Peyer's patch (tissue), 4 donors: Measurements from ENCODE around the gene AFDN. TPM values are rescaled to one million over a fixed set of nuclear protein-coding genes. Genes with fewer than 3 reads are reported as not detected.

ENCODE experiments used
- DNase-seq, 3 donors: peaks; one replicate each; pipeline ENCODE4 v3.0.0-alpha.2; 2017 to 2019
- H3K27ac ChIP-seq, 4 donors: fragments of 200-600 bp; sonication (generic); one replicate each; pipeline ENCODE4 v1.5.1; 2016 to 2019
- H3K27me3 ChIP-seq, 2 donors: fragments of 200-600 bp; sonication (generic); one replicate each; pipeline ENCODE4 v1.5.1; 2019
- H3K36me3 ChIP-seq, 3 donors: fragments of 200-600 bp; sonication (generic); one replicate each; pipeline ENCODE4 v1.5.1; 2016 to 2019
- H3K4me1 ChIP-seq, 4 donors: fragments of 200-600 bp; sonication (generic); one replicate each; pipeline ENCODE4 v1.5.1; 2016 to 2019
- H3K4me3 ChIP-seq, 4 donors: fragments of 200-600 bp; sonication (generic); 1 replicate in 3 of 4; 2 replicates in 1 of 4; pipeline ENCODE4 v1.5.1; 2016 to 2019; ENCODE audit warnings: mild to moderate bottlenecking in 1 of 4
- H3K9me3 ChIP-seq, 4 donors: fragments of 200-600 bp; sonication (generic); one replicate each; pipeline ENCODE4 v1.5.1; 2016 to 2019; ENCODE audit warnings: mild to moderate bottlenecking in 1 of 4
- POLR2A ChIP-seq, 2 donors: fragments of 450-650 bp; IDR thresholded peaks; one replicate each; pipeline ENCODE4 v1.5.1; 2017; ENCODE audit warnings: antibody characterized with exemption in 2 of 2, mild to moderate bottlenecking in 2 of 2, moderate library complexity in 2 of 2
- total RNA-seq, 4 donors: library from RNA; depleted of rRNA; stranded (reverse); fragments of >200 nt; gene quantifications; one replicate each; pipeline ENCODE4 v1.1.0, GENCODE V29; 2016
- TF ChIP-seq, protein P1 (sequence below), 6 experiments: fragments of 450-650 bp in 4 of 6; fragments of 200-600 bp in 2 of 6; sonication (generic) in 1 of 6; IDR thresholded peaks; one replicate each; pipeline ENCODE4 v1.5.1; 2017 to 2019; ENCODE audit warnings: antibody characterized with exemption in 6 of 6, mild to moderate bottlenecking in 3 of 6, moderate library complexity in 1 of 6

The AFDN gene
- total RNA-seq, 4 donors from 2014 or later: 265 to 326 (median 313) TPM

- Histone ChIP-seq H3K4me1 (no peaks in the 10 kb centered on the region), H3K27me3 (no peaks in the 10 kb centered on the region), H3K27ac (no peak overlapping the region), H3K4me3 (no peak overlapping the region), H3K9me3 (no peaks in the 10 kb centered on the region), H3K36me3 (no peaks in the 10 kb centered on the region)
- no peak for DNase-seq
- TF ChIP-seq, protein P1, sequence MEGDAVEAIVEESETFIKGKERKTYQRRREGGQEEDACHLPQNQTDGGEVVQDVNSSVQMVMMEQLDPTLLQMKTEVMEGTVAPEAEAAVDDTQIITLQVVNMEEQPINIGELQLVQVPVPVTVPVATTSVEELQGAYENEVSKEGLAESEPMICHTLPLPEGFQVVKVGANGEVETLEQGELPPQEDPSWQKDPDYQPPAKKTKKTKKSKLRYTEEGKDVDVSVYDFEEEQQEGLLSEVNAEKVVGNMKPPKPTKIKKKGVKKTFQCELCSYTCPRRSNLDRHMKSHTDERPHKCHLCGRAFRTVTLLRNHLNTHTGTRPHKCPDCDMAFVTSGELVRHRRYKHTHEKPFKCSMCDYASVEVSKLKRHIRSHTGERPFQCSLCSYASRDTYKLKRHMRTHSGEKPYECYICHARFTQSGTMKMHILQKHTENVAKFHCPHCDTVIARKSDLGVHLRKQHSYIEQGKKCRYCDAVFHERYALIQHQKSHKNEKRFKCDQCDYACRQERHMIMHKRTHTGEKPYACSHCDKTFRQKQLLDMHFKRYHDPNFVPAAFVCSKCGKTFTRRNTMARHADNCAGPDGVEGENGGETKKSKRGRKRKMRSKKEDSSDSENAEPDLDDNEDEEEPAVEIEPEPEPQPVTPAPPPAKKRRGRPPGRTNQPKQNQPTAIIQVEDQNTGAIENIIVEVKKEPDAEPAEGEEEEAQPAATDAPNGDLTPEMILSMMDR (IDR thresholded peaks at IDR 0.05): no peak
These were observed 151.2 kb downstream of the AFDN start for GRCh38 chr6:167977717-167978467.

DNA sequence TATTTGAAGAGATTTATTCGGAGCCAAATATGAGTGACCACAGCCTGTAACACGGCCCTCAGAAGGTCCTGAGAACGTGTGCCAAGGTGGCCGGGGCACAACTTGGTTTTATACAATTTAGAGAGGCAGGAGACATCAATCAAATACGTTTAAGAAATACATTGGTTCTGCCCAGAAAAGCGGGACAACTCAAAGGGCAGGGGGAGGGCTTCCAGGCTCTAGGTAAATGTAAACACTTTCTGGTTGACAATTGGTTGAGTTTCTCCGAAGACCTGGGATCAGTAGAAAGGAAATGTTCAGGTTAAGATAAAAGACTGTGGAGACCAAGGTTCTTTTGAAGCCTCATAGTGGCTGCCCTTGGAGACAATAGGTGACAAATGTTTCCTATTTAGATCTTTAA, 151.9 kb downstream of the AFDN start:
- Histone ChIP-seq H3K27me3 (no peaks in the 10 kb centered on the region), H3K9me3 (no peaks in the 10 kb centered on the region), H3K4me1 (no peaks in the 10 kb centered on the region), H3K4me3 (no peak overlapping the region), H3K27ac (no peak overlapping the region), H3K36me3 (no peaks in the 10 kb centered on the region)
- DNase-seq: no peak
- TF ChIP-seq, protein P1 (IDR thresholded peaks at IDR 0.05): no peak
- TF ChIP-seq POLR2A (IDR thresholded peaks at IDR 0.05): no peak

GRCh38 chr6:167979436-167980139, 152.9 kb downstream of the AFDN start:
- no peak for TF ChIP-seq POLR2A (IDR thresholded peaks at IDR 0.05)
- TF ChIP-seq, protein P1 (IDR thresholded peaks at IDR 0.05): no peak
- no peak overlapping the region for H3K4me3 ChIP-seq
- no peaks in the 10 kb centered on the region for H3K27me3 ChIP-seq
- DNase-seq: no peak
- no peaks in the 10 kb centered on the region for H3K4me1 ChIP-seq
- no peaks in the 10 kb centered on the region for H3K9me3 ChIP-seq
- no peak overlapping the region for H3K27ac ChIP-seq
- no peaks in the 10 kb centered on the region for H3K36me3 ChIP-seq

DNA sequence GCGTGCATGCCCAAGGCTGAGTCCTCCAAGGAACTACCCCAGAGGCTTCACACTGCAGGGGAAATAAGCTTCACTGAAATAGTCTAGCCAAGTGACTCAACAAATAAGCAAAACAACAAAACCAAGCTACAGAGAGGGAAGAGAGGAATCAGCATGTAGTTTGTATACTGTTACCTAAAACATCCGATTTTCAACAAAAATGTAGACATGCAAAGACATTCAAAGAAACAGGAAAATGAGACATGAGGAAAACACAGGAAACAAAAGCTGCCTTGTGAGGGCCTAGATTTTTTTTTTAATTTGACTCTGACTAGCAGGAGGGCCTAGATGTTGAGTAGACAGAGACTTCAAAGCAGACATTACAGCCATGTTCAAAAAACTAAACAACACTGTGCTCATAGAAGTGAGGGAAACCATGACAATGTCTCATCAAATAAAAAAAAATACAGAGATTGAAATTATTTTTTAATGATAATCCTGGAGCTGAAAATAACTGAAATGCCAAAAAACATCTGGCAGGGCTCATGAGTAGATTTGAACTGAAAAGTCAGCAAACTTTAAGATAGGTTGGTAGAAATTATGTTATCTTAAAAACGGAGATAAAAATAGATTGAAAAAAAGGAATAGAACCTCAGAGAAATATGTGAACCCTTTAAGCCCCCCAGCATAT, 154.3 kb downstream of the AFDN start:
- no peaks in the 10 kb centered on the region for H3K36me3 ChIP-seq
- no peaks in the 10 kb centered on the region for H3K27me3 ChIP-seq
- TF ChIP-seq, protein P1 (IDR thresholded peaks at IDR 0.05): no peak
- no peak for TF ChIP-seq POLR2A (IDR thresholded peaks at IDR 0.05)
- H3K4me1 ChIP-seq: no peaks in the 10 kb centered on the region
- no peak for DNase-seq
- no peak overlapping the region for H3K4me3 ChIP-seq
- H3K27ac ChIP-seq: no peak overlapping the region
- H3K9me3 ChIP-seq: no peaks in the 10 kb centered on the region

DNA sequence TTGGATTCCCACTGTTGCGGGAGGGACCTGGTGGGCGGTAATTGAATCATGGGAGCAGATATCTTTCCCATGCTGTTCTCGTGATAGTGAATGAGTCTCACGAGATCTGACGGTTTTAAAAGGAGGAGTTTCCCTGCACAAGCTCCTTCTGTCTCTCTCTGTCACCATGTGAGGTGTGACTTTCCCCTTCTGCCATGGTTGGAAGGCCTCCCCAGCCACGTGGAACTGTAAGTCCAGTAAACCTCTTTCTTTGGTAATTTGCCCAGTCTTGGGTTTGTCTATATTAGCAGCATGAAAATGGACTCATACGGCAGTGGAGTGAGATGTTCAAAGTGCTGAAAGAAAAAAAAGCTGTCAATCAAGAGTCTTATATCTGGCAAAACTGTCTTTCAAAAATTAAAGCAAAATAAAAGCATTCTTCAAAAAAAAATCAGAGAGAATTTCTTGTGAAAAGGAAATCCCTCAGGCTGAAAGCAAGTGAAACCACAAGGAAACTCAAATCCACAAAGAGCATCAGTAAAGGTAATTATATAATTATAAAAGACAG, 155.3 kb downstream of the AFDN start:
- no peaks in the 10 kb centered on the region for H3K9me3 ChIP-seq
- no peak for DNase-seq
- H3K27me3 ChIP-seq: no peaks in the 10 kb centered on the region
- no peak for TF ChIP-seq POLR2A (IDR thresholded peaks at IDR 0.05)
- TF ChIP-seq, protein P1 (IDR thresholded peaks at IDR 0.05): no peak
- H3K4me1 ChIP-seq: no peaks in the 10 kb centered on the region
- no peak overlapping the region for H3K27ac ChIP-seq
- no peaks in the 10 kb centered on the region for H3K36me3 ChIP-seq
- no peak overlapping the region for H3K4me3 ChIP-seq
